Measurements from ENCODE around the gene RXRG.

RXRG gene

GRCh38 chr1:165449131-165449530 lies 4.2 kb upstream of the RXRG start:
- no peak for DNase-seq (ENCODE audit: low read depth in 2 of 2)

- DNase-seq (ENCODE audit: low read depth in 2 of 2), result no peak
Measured at GRCh38 chr1:165445388-165445787, 462 bp upstream of the RXRG start.

- DNase-seq (ENCODE audit: low read depth in 2 of 2), result no peak
Measured at GRCh38 chr1:165443539-165444311, 1.2 kb downstream of the RXRG start.

GRCh38 chr1:165442653-165443052 lies 2.3 kb downstream of the RXRG start:
- no peak for DNase-seq (ENCODE audit: low read depth in 2 of 2)

- no peak for DNase-seq (ENCODE audit: low read depth in 2 of 2)
Measured at GRCh38 chr1:165442053-165442452, 2.9 kb downstream of the RXRG start.

GRCh38 chr1:165441166-165441880 lies 3.6 kb downstream of the RXRG start:
- DNase-seq (ENCODE audit: low read depth in 2 of 2), result no peak

- DNase-seq (ENCODE audit: low read depth in 2 of 2), result no peak
Measured at GRCh38 chr1:165439330-165439729, 5.6 kb downstream of the RXRG start.

GRCh38 chr1:165436994-165437393 lies 7.9 kb downstream of the RXRG start:
- DNase-seq (ENCODE audit: low read depth in 2 of 2), result no peak

- DNase-seq (ENCODE audit: low read depth in 2 of 2), result no peak
Measured at GRCh38 chr1:165435801-165436200, 9.1 kb downstream of the RXRG start.

- DNase-seq (ENCODE audit: low read depth in 2 of 2), result no peak
Measured at GRCh38 chr1:165434281-165434680, 10.6 kb downstream of the RXRG start.

- no peak for DNase-seq (ENCODE audit: low read depth in 2 of 2)
Measured at GRCh38 chr1:165431079-165431478, 13.8 kb downstream of the RXRG start.

- DNase-seq (ENCODE audit: low read depth in 2 of 2), result no peak
Measured at GRCh38 chr1:165426745-165427144, 18.2 kb downstream of the RXRG start.

GRCh38 chr1:165425621-165426020 lies 19.3 kb downstream of the RXRG start:
- no peak for DNase-seq (ENCODE audit: low read depth in 2 of 2)

GRCh38 chr1:165424454-165425216 lies 20.3 kb downstream of the RXRG start:
- DNase-seq (ENCODE audit: low read depth in 2 of 2), result no peak

- DNase-seq (ENCODE audit: low read depth in 2 of 2), result no peak
Measured at GRCh38 chr1:165423136-165423535, 21.8 kb downstream of the RXRG start.

GRCh38 chr1:165420655-165421054 lies 24.3 kb downstream of the RXRG start:
- no peak for DNase-seq (ENCODE audit: low read depth in 2 of 2)

GRCh38 chr1:165419839-165420238 lies 25.1 kb downstream of the RXRG start:
- no peak for DNase-seq (ENCODE audit: low read depth in 2 of 2)

GRCh38 chr1:165418195-165418594 lies 26.7 kb downstream of the RXRG start:
- DNase-seq (ENCODE audit: low read depth in 2 of 2), result no peak

GRCh38 chr1:165416876-165417275 lies 28.1 kb downstream of the RXRG start:
- DNase-seq (ENCODE audit: low read depth in 2 of 2), result no peak

- no peak for DNase-seq (ENCODE audit: low read depth in 2 of 2)
Measured at GRCh38 chr1:165415068-165415467, 29.9 kb downstream of the RXRG start.

- DNase-seq (ENCODE audit: low read depth in 2 of 2), result no peak
Measured at GRCh38 chr1:165414620-165415019, 30.3 kb downstream of the RXRG start.

- DNase-seq (ENCODE audit: low read depth in 2 of 2), result no peak
Measured at GRCh38 chr1:165411396-165411795, 33.5 kb downstream of the RXRG start.

All from stimulated activated CD8-positive, alpha-beta memory T cell treated with anti-CD3 and anti-CD28 coated beads, Interleukin-15, amount 100 ng/mL, for 48 hours (primary cell).